NCI-H146 (cell line): ENCODE results near the gene DSPP.

Experiments
- DNase-seq: peaks from one replicate; lab custom pipeline; 2025; lab: John Stamatoyannopoulos, UW

The DSPP gene

GRCh38 chr4:87631668-87632067, 23.3 kb downstream of the DSPP start:
- no peak for DNase-seq

- no peak for DNase-seq
Measured at GRCh38 chr4:87632469-87632868, 24.1 kb downstream of the DSPP start.

- DNase-seq, result no peak
Measured at GRCh38 chr4:87633243-87633642, 24.9 kb downstream of the DSPP start.

- DNase-seq, result no peak
Measured at GRCh38 chr4:87644286-87644685, 36.0 kb downstream of the DSPP start.

- DNase-seq, result no peak
Measured at GRCh38 chr4:87649980-87650379, 41.7 kb downstream of the DSPP start, which contains the start of gene DMP1. Gene DMP1, plus strand, starts transcription at chr4:87650280. Its CDS starts 6,213 bp downstream, at chr4:87656493.

- no peak for DNase-seq
Measured at GRCh38 chr4:87650938-87651337, 42.6 kb downstream of the DSPP start.

GRCh38 chr4:87651941-87652340, 43.6 kb downstream of the DSPP start:
- DNase-seq, result no peak

- no peak for DNase-seq
Measured at GRCh38 chr4:87654487-87655044, 46.2 kb downstream of the DSPP start.

- no peak for DNase-seq
Measured at GRCh38 chr4:87657525-87657924, 49.2 kb downstream of the DSPP start.

- DNase-seq, result no peak
Measured at GRCh38 chr4:87659247-87659931, 51.1 kb downstream of the DSPP start.

GRCh38 chr4:87662871-87663270, 54.5 kb downstream of the DSPP start:
- no peak for DNase-seq
